Astrocyte (in vitro differentiated cells and primary cell): ENCODE measurements around the gene ZBTB46. TPM values are rescaled to one million over a fixed set of nuclear protein-coding genes. Genes with fewer than 3 reads are reported as not detected.
A peak's percentile ranks its signal among the peaks of the same experiment; 100 is the strongest.

Source experiments
- DNase-seq: peaks from one replicate; pipeline ENCODE4 v3.0.0-alpha.2; 2010; ENCODE audit warnings: low read depth
- FAIRE-seq: peaks from 2 replicates; lab custom pipeline; 2011; peaks lifted over from hg19 to GRCh38; lab: Jason Lieb, UNC
- H2AFZ ChIP-seq: 2 replicates; pipeline ENCODE4 v1.6.0; 2012; ENCODE audit warnings: low read depth, low read length, inconsistent platforms
- H3K27ac ChIP-seq: 2 replicates; pipeline ENCODE4 v1.5.1; 2011; ENCODE audit warnings: low read depth, low read length, inconsistent platforms
- H3K27me3 ChIP-seq: 2 replicates; pipeline ENCODE4 v1.6.0; 2011; ENCODE audit warnings: low read length, inconsistent platforms; ENCODE audit not compliant: insufficient read depth
- H3K36me3 ChIP-seq: 2 replicates; pipeline ENCODE4 v1.5.1; 2011; ENCODE audit warnings: low read length, inconsistent platforms; ENCODE audit not compliant: insufficient read depth
- H3K4me1 ChIP-seq: 2 replicates; pipeline ENCODE4 v1.5.1; 2011; ENCODE audit warnings: low read length, inconsistent platforms; ENCODE audit not compliant: insufficient read depth
- H3K4me2 ChIP-seq: 2 replicates; pipeline ENCODE4 v1.6.0; 2012; ENCODE audit warnings: low read length, inconsistent platforms
- H3K4me3 ChIP-seq: 2 replicates; pipeline ENCODE4 v1.5.1; 2011; ENCODE audit warnings: low read depth, mild to moderate bottlenecking, low read length, inconsistent platforms; ENCODE audit not compliant: insufficient read depth
- H3K79me2 ChIP-seq: 2 replicates; pipeline ENCODE4 v1.6.0; 2012; ENCODE audit warnings: mild to moderate bottlenecking, low read length, inconsistent platforms; ENCODE audit not compliant: insufficient read depth
- H3K9ac ChIP-seq: 2 replicates; pipeline ENCODE4 v1.6.0; 2012; ENCODE audit warnings: mild to moderate bottlenecking, low read length, inconsistent platforms
- H3K9me3 ChIP-seq: 2 replicates; pipeline ENCODE4 v1.5.1; 2012; ENCODE audit warnings: low read depth, mild to moderate bottlenecking, low read length, inconsistent platforms; ENCODE audit not compliant: insufficient read depth
- H4K20me1 ChIP-seq: 2 replicates; pipeline ENCODE4 v1.6.0; 2012; ENCODE audit warnings: low read length, inconsistent platforms; ENCODE audit not compliant: insufficient read depth
- H3K27ac Mint-ChIP-seq: one replicate; pipeline ENCODE4 v1.8.0; 2021; ENCODE audit warnings: mild to moderate bottlenecking, mixed read lengths; ENCODE audit not compliant: unreplicated experiment
- H3K27me3 Mint-ChIP-seq: one replicate; pipeline ENCODE4 v1.8.0; 2021; ENCODE audit warnings: low read depth, mixed read lengths; ENCODE audit not compliant: unreplicated experiment
- H3K36me3 Mint-ChIP-seq: one replicate; pipeline ENCODE4 v1.8.0; 2021; ENCODE audit warnings: low read depth, mixed read lengths; ENCODE audit not compliant: unreplicated experiment
- H3K4me1 Mint-ChIP-seq: one replicate; pipeline ENCODE4 v1.8.0; 2021; ENCODE audit warnings: low read depth, mixed read lengths; ENCODE audit not compliant: unreplicated experiment
- H3K4me3 Mint-ChIP-seq: one replicate; pipeline ENCODE4 v1.8.0; 2021; ENCODE audit warnings: mild to moderate bottlenecking, moderate library complexity, mixed read lengths; ENCODE audit not compliant: unreplicated experiment
- H3K9me3 Mint-ChIP-seq: one replicate; pipeline ENCODE4 v1.8.0; 2021; ENCODE audit warnings: mild to moderate bottlenecking, mixed read lengths; ENCODE audit not compliant: unreplicated experiment
- EZH2 ChIP-seq: IDR thresholded peaks from 2 replicates; pipeline ENCODE4 v1.6.1; 2012; ENCODE audit warnings: mild to moderate bottlenecking, low read length, inconsistent platforms; ENCODE audit not compliant: insufficient read depth
- total RNA-seq: library from RNA; stranded (reverse); gene quantifications from 2 replicates; pipeline ENCODE4 v1.2.1, GENCODE V29; 2021
- TF ChIP-seq, protein P1 (sequence below): IDR thresholded peaks from 2 replicates; pipeline ENCODE4 v1.5.1; 2011; ENCODE audit warnings: low read depth, mild to moderate bottlenecking, inconsistent platforms, low read length, moderate library complexity; ENCODE audit not compliant: insufficient read depth

The ZBTB46 gene
- total RNA-seq, 1 donor from 2014 or later = 13.9 TPM

DNA sequence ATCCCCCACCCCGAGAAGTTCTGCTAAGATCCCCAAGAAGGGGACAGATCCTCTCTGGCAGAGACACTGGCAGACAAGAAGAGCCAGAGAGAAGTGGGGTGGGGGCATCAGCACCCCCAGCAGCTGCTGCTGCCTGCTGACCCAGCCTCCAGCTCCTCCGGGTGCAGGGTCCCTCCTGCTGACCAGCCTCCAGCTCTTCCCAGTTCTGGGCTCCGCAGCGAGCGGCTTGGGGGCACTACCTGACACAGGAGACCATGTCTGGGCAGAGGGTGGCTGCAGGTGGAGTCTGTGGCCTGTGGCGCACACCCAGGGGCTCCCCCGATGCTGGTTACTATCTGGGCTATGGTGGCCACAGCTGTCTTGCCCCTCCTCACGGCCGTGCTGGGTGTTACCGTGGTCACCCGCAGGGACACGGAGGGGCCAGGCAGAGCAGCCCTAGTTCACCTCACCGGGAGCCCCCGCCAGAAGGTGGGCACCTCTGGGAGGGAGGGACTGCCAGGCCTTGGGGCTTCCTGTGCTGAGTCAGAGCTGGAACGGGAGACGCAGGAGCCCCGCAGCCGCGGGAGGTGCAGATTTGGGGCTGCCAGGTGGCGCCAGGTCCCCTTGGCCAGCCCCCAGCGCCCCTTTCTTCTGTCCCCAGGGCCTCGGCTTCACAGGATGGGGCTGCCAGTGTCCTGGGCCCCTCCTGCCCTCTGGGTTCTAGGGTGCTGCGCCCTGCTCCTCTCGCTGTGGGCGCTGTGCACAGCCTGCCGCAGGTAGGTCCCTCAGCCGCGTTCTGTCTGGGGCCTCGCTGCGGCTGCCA, 94.0 kb downstream of the ZBTB46 start:
- Mint-ChIP-seq H3K27ac (no peak overlapping the region), H3K4me1 (no peaks in the 10 kb centered on the region), H3K9me3 (no peaks in the 10 kb centered on the region), H3K27me3 (no peaks in the 10 kb centered on the region), H3K4me3 (no peak overlapping the region), H3K36me3 (peaks cover 12% of the 10 kb centered on the region)
- no peak overlapping the region for H2AFZ ChIP-seq
- FAIRE-seq (no peak), DNase-seq (no peak)
- H4K20me1 ChIP-seq = peaks cover 52% of the 10 kb centered on the region
- no peak overlapping the region for H3K27ac ChIP-seq
- H3K9me3 ChIP-seq = no peaks in the 10 kb centered on the region
- peaks cover 16% of the 10 kb centered on the region for H3K79me2 ChIP-seq
- no peak overlapping the region for H3K4me3 ChIP-seq
- H3K9ac ChIP-seq = no peak overlapping the region
- H3K36me3 ChIP-seq = no peaks in the 10 kb centered on the region
- no peak for TF ChIP-seq EZH2
- TF ChIP-seq, protein P1, sequence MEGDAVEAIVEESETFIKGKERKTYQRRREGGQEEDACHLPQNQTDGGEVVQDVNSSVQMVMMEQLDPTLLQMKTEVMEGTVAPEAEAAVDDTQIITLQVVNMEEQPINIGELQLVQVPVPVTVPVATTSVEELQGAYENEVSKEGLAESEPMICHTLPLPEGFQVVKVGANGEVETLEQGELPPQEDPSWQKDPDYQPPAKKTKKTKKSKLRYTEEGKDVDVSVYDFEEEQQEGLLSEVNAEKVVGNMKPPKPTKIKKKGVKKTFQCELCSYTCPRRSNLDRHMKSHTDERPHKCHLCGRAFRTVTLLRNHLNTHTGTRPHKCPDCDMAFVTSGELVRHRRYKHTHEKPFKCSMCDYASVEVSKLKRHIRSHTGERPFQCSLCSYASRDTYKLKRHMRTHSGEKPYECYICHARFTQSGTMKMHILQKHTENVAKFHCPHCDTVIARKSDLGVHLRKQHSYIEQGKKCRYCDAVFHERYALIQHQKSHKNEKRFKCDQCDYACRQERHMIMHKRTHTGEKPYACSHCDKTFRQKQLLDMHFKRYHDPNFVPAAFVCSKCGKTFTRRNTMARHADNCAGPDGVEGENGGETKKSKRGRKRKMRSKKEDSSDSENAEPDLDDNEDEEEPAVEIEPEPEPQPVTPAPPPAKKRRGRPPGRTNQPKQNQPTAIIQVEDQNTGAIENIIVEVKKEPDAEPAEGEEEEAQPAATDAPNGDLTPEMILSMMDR = no peak
- H3K27me3 ChIP-seq = no peaks in the 10 kb centered on the region
- peaks cover 15% of the 10 kb centered on the region for H3K4me1 ChIP-seq
- H3K4me2 ChIP-seq = no peak overlapping the region

DNA sequence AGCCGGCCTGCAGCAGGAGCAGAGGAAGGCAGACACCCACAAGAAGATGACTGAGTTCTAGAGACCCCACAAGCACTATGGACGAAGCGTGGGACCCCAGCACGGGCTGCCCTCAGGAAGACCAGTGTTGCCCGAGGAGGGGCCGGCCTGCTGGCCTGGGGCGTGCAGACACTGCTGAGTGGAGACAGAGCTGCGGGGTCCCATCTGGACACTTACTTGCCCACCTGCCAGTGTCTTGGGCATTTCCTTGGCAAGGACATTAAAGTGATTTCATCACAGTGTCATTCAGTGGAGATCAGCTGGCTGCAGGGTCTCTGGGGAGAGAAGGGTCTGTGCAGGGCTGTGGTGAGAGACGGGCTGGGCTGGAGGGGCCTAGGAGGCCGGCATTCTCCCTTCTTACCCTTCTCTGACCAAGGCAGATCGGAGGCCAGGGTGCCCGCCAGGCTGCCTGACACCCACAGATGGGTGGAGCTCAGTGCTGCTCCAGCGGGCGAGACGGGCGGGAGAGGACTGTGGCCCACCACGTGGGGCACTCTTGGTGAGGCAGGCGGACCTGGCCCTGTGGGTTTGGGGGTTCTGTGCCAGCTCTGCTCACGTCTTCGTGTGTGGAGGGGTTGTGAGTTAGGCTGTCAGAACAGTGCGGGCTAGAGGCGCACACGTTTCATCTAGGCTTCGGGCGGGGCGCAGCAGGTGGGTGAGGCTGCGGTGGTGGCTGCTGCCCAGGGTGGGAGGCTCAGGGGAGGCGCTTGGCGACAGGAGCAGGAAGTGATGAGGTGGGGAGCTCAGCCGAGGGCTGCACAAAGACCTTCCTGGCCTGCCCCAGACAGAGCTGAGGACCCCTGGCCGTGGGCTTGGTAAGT, 95.0 kb downstream of the ZBTB46 start, which contains the start of gene LIME1:
Gene LIME1 (plus strand): TSS at position 806 of the 860 bp plus-strand sequence. CDS start 886 bp downstream, outside the sequence.
- H3K27ac ChIP-seq = no peak within 1 kb of the TSS
- H2AFZ ChIP-seq = no peak within 1 kb of the TSS
- no peaks in the 10 kb centered on the region for H3K4me1 Mint-ChIP-seq
- no peak within 1 kb of the TSS for H3K9ac ChIP-seq
- H3K79me2 ChIP-seq = peaks cover 20% of the 10 kb centered on the region
- no peaks in the 10 kb centered on the region for H3K9me3 ChIP-seq
- no peak within 1 kb of the TSS for H3K4me2 ChIP-seq
- no peaks in the 10 kb centered on the region for H3K27me3 ChIP-seq
- H3K27ac Mint-ChIP-seq = no peak within 1 kb of the TSS
- FAIRE-seq = no peak
- DNase-seq = no peak
- H3K27me3 Mint-ChIP-seq = no peaks in the 10 kb centered on the region
- peaks cover 7% of the 10 kb centered on the region for H3K4me1 ChIP-seq
- peaks cover 12% of the 10 kb centered on the region for H3K36me3 Mint-ChIP-seq
- H3K36me3 ChIP-seq = no peaks in the 10 kb centered on the region
- H3K4me3 ChIP-seq = no peak within 1 kb of the TSS
- TF ChIP-seq, protein P1 = no peak
- TF ChIP-seq EZH2 = no peak
- peak within 1 kb of the TSS; percentile 70 for H3K4me3 Mint-ChIP-seq
- H4K20me1 ChIP-seq = peaks cover 53% of the 10 kb centered on the region
- no peaks in the 10 kb centered on the region for H3K9me3 Mint-ChIP-seq
